NCI-H82 treated with DMSO at 0.1 percent for 48 hours (cell line): ENCODE measurements around the gene CAMSAP1.
A peak's percentile ranks its signal among the peaks of the same experiment; 100 is the strongest.
"Not testable (repeated sequence)": the region's sequence is repeated elsewhere in the genome, so short reads cannot be mapped to it uniquely, and the experiment has no call there.

Experiments used
- DNase-seq: peaks from one replicate; lab custom pipeline; 2025; ENCODE audit not compliant: unreplicated experiment; lab: John Stamatoyannopoulos, UW

The CAMSAP1 gene

GRCh38 chr9:135907431-135908092 is at the start of gene CAMSAP1:
CAMSAP1 (minus strand) TSS chr9:135907546; CDS start chr9:135907159, 387 bp downstream.
- peak; percentile 80 for DNase-seq

GRCh38 chr9:135956802-135957174 is 49.4 kb upstream of the CAMSAP1 start:
- no peak for DNase-seq

GRCh38 chr9:135955934-135956801 is 48.8 kb upstream of the CAMSAP1 start:
- no peak for DNase-seq

GRCh38 chr9:135952664-135953206 is 45.4 kb upstream of the CAMSAP1 start:
- no peak for DNase-seq

GRCh38 chr9:135951889-135952663 is 44.7 kb upstream of the CAMSAP1 start:
- no peak for DNase-seq

GRCh38 chr9:135951310-135951709 is 44.0 kb upstream of the CAMSAP1 start:
- DNase-seq = not testable (repeated sequence)

- not testable (repeated sequence) for DNase-seq
Observed at GRCh38 chr9:135950841-135951240, 43.5 kb upstream of the CAMSAP1 start.

- no peak for DNase-seq
Observed at GRCh38 chr9:135950135-135950682, 42.9 kb upstream of the CAMSAP1 start.

GRCh38 chr9:135949501-135950134 is 42.3 kb upstream of the CAMSAP1 start:
- no peak for DNase-seq

GRCh38 chr9:135948968-135949367 is 41.6 kb upstream of the CAMSAP1 start:
- no peak for DNase-seq

GRCh38 chr9:135948446-135948845 is 41.1 kb upstream of the CAMSAP1 start:
- no peak for DNase-seq

GRCh38 chr9:135947582-135947981 is 40.2 kb upstream of the CAMSAP1 start:
- DNase-seq = no peak

- not testable (repeated sequence) for DNase-seq
Observed at GRCh38 chr9:135947105-135947504, 39.8 kb upstream of the CAMSAP1 start.

- DNase-seq = no peak
Observed at GRCh38 chr9:135946392-135946994, 39.1 kb upstream of the CAMSAP1 start.

- no peak for DNase-seq
Observed at GRCh38 chr9:135945969-135946368, 38.6 kb upstream of the CAMSAP1 start.

GRCh38 chr9:135944444-135945252 is 37.3 kb upstream of the CAMSAP1 start:
- DNase-seq = no peak

GRCh38 chr9:135943604-135944003 is 36.3 kb upstream of the CAMSAP1 start:
- DNase-seq = not testable (repeated sequence)

GRCh38 chr9:135941288-135941995 is 34.1 kb upstream of the CAMSAP1 start:
- DNase-seq = no peak
